Fibroblast of lung (primary cell): Measurements from ENCODE around the gene ESRP2. TPM values are rescaled to one million over a fixed set of nuclear protein-coding genes. Genes with fewer than 3 reads are reported as not detected.

Experiments
- DNase-seq, 2 donors: peaks; one replicate each; pipeline versions ENCODE4 v3.0.0 to v3.0.0-alpha.2; 2010; ENCODE audit warnings: low read depth in 2 of 2
- H2AFZ ChIP-seq: 2 replicates; pipeline ENCODE4 v1.5.1; 2012; ENCODE audit warnings: low read length, control low read depth, inconsistent platforms
- H3K27ac ChIP-seq: 2 replicates; pipeline ENCODE4 v1.5.1; 2011; ENCODE audit warnings: low read length, control low read depth; ENCODE audit not compliant: insufficient read depth
- H3K27me3 ChIP-seq: 2 replicates; pipeline ENCODE4 v1.5.1; 2011; ENCODE audit warnings: mild to moderate bottlenecking, low read length; ENCODE audit not compliant: control insufficient read depth, insufficient read depth
- H3K36me3 ChIP-seq: 2 replicates; pipeline ENCODE4 v1.5.1; 2011; ENCODE audit warnings: low read length; ENCODE audit not compliant: control insufficient read depth, insufficient read depth
- H3K4me1 ChIP-seq: 2 replicates; pipeline ENCODE4 v1.5.1; 2011; ENCODE audit warnings: low read length; ENCODE audit not compliant: control insufficient read depth, insufficient read depth; ENCODE audit errors: extremely low read depth
- H3K4me2 ChIP-seq: 2 replicates; pipeline ENCODE4 v1.5.1; 2011; ENCODE audit warnings: low read length, control low read depth; ENCODE audit not compliant: insufficient read depth; ENCODE audit errors: extremely low read depth
- H3K4me3 ChIP-seq, 4 experiments: fragments of 200-600 bp in 1 of 4; sonication (generic) in 1 of 4; replicated peaks in 1 of 4; 2 replicates each; pipeline ENCODE4 v1.5.1; 2011 to 2016; ENCODE audit warnings: low read length in 4 of 4, low read depth in 3 of 4, mild to moderate bottlenecking in 3 of 4, control low read depth in 2 of 4, inconsistent platforms in 1 of 4, mixed read lengths in 1 of 4; ENCODE audit not compliant: insufficient read depth in 1 of 4; ENCODE audit errors: control extremely low read depth in 1 of 4
- H3K79me2 ChIP-seq: 2 replicates; pipeline ENCODE4 v1.5.1; 2012; ENCODE audit warnings: mild to moderate bottlenecking, low read length, inconsistent platforms; ENCODE audit not compliant: control insufficient read depth, insufficient read depth
- H3K9ac ChIP-seq: 2 replicates; pipeline ENCODE4 v1.5.1; 2011; ENCODE audit warnings: mild to moderate bottlenecking, low read length, control low read depth; ENCODE audit not compliant: insufficient read depth
- H3K9me3 ChIP-seq: 2 replicates; pipeline ENCODE4 v1.5.1; 2012; ENCODE audit warnings: low read depth, low read length; ENCODE audit not compliant: control insufficient read depth, insufficient read depth
- H4K20me1 ChIP-seq: 2 replicates; pipeline ENCODE4 v1.5.1; 2011; ENCODE audit warnings: low read length; ENCODE audit not compliant: control insufficient read depth, insufficient read depth; ENCODE audit errors: extremely low read depth
- CTCF ChIP-seq, 2 donors: IDR thresholded peaks in 1 of 2; conservative IDR thresholded peaks in 1 of 2; 1 replicate in 1 of 2; 2 replicates in 1 of 2; pipeline ENCODE4 v1.5.1; 2011 to 2012; ENCODE audit warnings: low read length in 2 of 2, control low read depth in 1 of 2, inconsistent platforms in 1 of 2, low read depth in 1 of 2, mild to moderate bottlenecking in 1 of 2
- EZH2 ChIP-seq: IDR thresholded peaks from 2 replicates; pipeline ENCODE4 v1.5.1; 2012; ENCODE audit warnings: low read length, control low read depth, mild to moderate bottlenecking; ENCODE audit errors: missing control alignments
- polyA plus RNA-seq, 2 donors: library from polyadenylated mRNA; depleted of rRNA in 1 of 2; stranded (reverse) in 1 of 2; unstranded in 1 of 2; fragments of >200 nt; gene quantifications; 2 replicates each; pipeline ENCODE4 v1.2.1, GENCODE V29; 2011 to 2012; ENCODE audit warnings: missing spikeins in 1 of 2
- total RNA-seq: library from RNA; depleted of rRNA; stranded (reverse); fragments of >200 nt; gene quantifications from 2 replicates; pipeline ENCODE4 v1.2.1, GENCODE V29; 2014

ESRP2 gene
- total and polyA plus RNA-seq, 2 donors (not counting 1 experiment from before 2014, with no cell fraction given) = 0.08 to 0.17 TPM

DNA sequence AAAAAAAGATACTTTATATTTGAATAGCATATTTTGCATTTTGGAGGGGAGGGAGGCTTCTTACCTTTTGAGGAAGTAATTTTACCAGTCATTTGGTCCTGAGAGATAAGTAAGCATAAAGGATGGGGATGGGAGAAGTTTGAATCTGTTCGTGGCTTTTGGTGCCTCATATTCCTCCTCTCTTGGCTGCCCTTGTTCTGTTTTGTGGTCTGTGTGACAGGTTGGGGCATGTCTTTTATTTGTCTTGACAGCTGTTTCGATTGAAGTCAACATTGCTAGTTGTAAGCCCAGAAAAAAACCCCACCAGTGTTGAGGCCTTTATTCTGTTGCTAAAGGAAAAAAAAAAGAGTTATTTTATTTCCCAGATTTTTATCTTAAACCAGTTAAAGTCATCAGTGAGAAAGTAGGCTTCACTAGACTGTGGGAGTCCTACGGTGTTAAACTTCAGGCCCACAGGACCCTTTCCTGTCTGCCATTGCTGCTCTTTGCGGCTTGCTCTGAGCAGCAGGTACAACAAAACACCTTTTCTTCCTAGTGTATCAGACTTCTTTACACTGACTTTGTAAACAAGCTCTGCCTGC, 39.8 kb upstream of the ESRP2 start:
- DNase-seq = no peak
- no peak overlapping the region for H3K27ac ChIP-seq
- no peaks in the 10 kb centered on the region for H3K4me1 ChIP-seq
- peaks cover 5% of the 10 kb centered on the region for H3K36me3 ChIP-seq
- TF ChIP-seq CTCF (conservative IDR thresholded peaks at IDR 0.05 in 1 of 2, IDR thresholded peaks at IDR 0.05 in 1 of 2; ENCODE audit: low read depth in 1 of 2, low read length in 2 of 2) = no peak
- no peak for TF ChIP-seq EZH2
- H4K20me1 ChIP-seq = no peaks in the 10 kb centered on the region
- no peak overlapping the region for H3K4me3 ChIP-seq
- H2AFZ ChIP-seq = no peak overlapping the region
- H3K79me2 ChIP-seq = peaks cover 19% of the 10 kb centered on the region
- no peaks in the 10 kb centered on the region for H3K9me3 ChIP-seq
- no peak overlapping the region for H3K9ac ChIP-seq
- no peaks in the 10 kb centered on the region for H3K27me3 ChIP-seq
- H3K4me2 ChIP-seq = no peak overlapping the region

DNA sequence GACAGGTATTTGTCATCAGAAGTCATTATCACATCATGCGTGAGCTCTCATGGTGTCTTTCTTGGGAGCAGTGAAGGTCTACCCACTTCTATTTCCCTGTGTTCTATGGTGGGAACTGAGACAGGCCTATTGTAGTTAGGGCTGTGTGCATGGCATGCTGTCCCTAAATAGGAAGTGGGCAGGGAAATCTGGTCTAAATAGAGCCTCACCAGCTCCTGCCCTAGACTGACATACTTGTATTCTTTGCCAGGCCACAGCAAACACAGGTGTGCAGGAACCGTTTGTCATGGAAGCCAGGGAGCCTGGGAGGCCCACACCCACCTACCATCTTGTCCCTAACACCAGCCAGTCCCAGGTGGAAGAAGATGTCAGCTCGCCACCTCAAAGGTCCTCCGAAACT, 38.5 kb upstream of the ESRP2 start:
- Histone ChIP-seq H3K4me1 (no peaks in the 10 kb centered on the region), H3K9ac (no peak overlapping the region), H3K79me2 (peaks cover 29% of the 10 kb centered on the region), H3K27ac (no peak overlapping the region), H3K27me3 (no peaks in the 10 kb centered on the region), H3K36me3 (peaks cover 5% of the 10 kb centered on the region), H3K4me3 (no peak overlapping the region), H3K9me3 (no peaks in the 10 kb centered on the region), H3K4me2 (no peak overlapping the region), H2AFZ (no peak overlapping the region), H4K20me1 (no peaks in the 10 kb centered on the region)
- TF ChIP-seq CTCF (conservative IDR thresholded peaks at IDR 0.05 in 1 of 2, IDR thresholded peaks at IDR 0.05 in 1 of 2; ENCODE audit: low read depth in 1 of 2, low read length in 2 of 2) (no peak), EZH2 (no peak)
- DNase-seq = no peak

DNA sequence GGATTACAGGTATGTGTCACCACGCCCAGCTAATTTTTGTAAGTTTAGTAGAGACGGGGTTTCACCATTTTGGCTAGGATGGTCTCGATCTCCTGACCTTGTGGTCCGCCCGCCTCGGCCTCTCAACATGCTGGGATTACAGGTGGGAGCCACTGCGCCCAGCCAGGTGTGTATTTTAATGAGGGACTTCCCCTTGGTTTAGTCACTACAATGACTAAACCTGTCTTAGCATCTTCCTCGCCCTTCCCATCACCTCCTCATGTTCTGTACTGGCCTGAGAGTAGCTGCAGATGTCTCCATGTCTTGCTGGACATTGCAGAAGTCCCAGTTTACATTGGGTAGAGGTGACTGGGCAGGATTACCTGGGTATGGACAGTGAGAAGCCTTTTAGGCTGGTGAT, 38.0 kb upstream of the ESRP2 start:
- H3K79me2 ChIP-seq = peaks cover 35% of the 10 kb centered on the region
- no peak overlapping the region for H3K27ac ChIP-seq
- H4K20me1 ChIP-seq = no peaks in the 10 kb centered on the region
- H3K27me3 ChIP-seq = no peaks in the 10 kb centered on the region
- no peak overlapping the region for H3K4me2 ChIP-seq
- no peaks in the 10 kb centered on the region for H3K4me1 ChIP-seq
- no peak for DNase-seq
- H3K9me3 ChIP-seq = no peaks in the 10 kb centered on the region
- no peak for TF ChIP-seq EZH2
- TF ChIP-seq CTCF (conservative IDR thresholded peaks at IDR 0.05 in 1 of 2, IDR thresholded peaks at IDR 0.05 in 1 of 2; ENCODE audit: low read depth in 1 of 2, low read length in 2 of 2) = no peak
- H3K9ac ChIP-seq = no peak overlapping the region
- no peak overlapping the region for H2AFZ ChIP-seq
- H3K4me3 ChIP-seq = no peak overlapping the region
- peaks cover 5% of the 10 kb centered on the region for H3K36me3 ChIP-seq
